Right lobe of liver (tissue), 6 donors: ENCODE measurements around the gene TCAIM. TPM values are rescaled to one million over a fixed set of nuclear protein-coding genes. Genes with fewer than 3 reads are reported as not detected.

Experiments used
- ATAC-seq, 4 donors: fragments of 200-7000 bp; cut with Tn5 transposase; one replicate each; pipeline ENCODE4 v1.9.1; 2020; ENCODE audit warnings: mild to moderate bottlenecking in 4 of 4, moderate library complexity in 4 of 4
- DNase-seq, 3 donors: peaks; one replicate each; pipeline ENCODE4 v3.0.0-alpha.2; 2020
- H3K27ac ChIP-seq, 3 donors: fragments of 200-600 bp; one replicate each; pipeline ENCODE4 v1.8.0; 2022
- H3K27me3 ChIP-seq, 2 donors: fragments of 200-600 bp; one replicate each; pipeline ENCODE4 v1.8.0; 2022
- H3K36me3 ChIP-seq, 4 donors: fragments of 200-600 bp; sonication (generic) in 1 of 4; one replicate each; pipeline versions ENCODE4 v1.5.1 to v1.8.0; 2017 to 2022; ENCODE audit warnings: control low read depth in 1 of 4
- H3K4me1 ChIP-seq, 4 donors: fragments of 200-600 bp; sonication (generic) in 1 of 4; one replicate each; pipeline versions ENCODE4 v1.5.1 to v1.8.0; 2017 to 2022; ENCODE audit warnings: control low read depth in 1 of 4
- H3K4me3 ChIP-seq, 3 donors: fragments of 200-600 bp; one replicate each; pipeline ENCODE4 v1.8.0; 2022
- H3K9me3 ChIP-seq, 4 donors: fragments of 200-600 bp; sonication (generic) in 1 of 4; one replicate each; pipeline versions ENCODE4 v1.5.1 to v1.8.0; 2017 to 2022; ENCODE audit warnings: control low read depth in 1 of 4
- POLR2A ChIP-seq: fragments of 450-650 bp; IDR thresholded peaks from one replicate; pipeline ENCODE4 v1.6.1; 2017; ENCODE audit warnings: antibody characterized with exemption, mild to moderate bottlenecking
- WGBS: methylation state at CpG from one replicate; pipeline ENCODE4 v1.1.6; 2018; ENCODE audit warnings: low coverage, low lambda C conversion rate; ENCODE audit not compliant: insufficient coverage; ENCODE audit errors: missing lambda C conversion rate; 5-methylcytosine and 5-hydroxymethylcytosine counted together
- intact Hi-C, 2 donors: fragments of 100-400 bp; cut with DNase I; formaldehyde crosslinking; loops; one replicate each; pipeline versions ENCODE4 v1.11.2 to v1.14.1; 2022
- total RNA-seq, 6 experiments: library from RNA; depleted of rRNA in 2 of 6; stranded (reverse); fragments of >200 nt in 2 of 6; fragmentation: NEBNext Ultra II Directional in 3 of 6; extraction: Animal tissue kit (Norgen Biotek cat#: 25700) in 3 of 6; gene quantifications; one replicate each; pipeline versions ENCODE4 v1.1.0 to v1.2.4, GENCODE V29; 2016 to 2023
- TF ChIP-seq, protein P1 (sequence below), 4 donors: fragments of 200-600 bp in 3 of 4; fragments of 450-650 bp in 1 of 4; IDR thresholded peaks; one replicate each; pipeline versions ENCODE4 v1.5.1 to v1.8.0; 2016 to 2022; ENCODE audit warnings: antibody characterized with exemption in 4 of 4, mild to moderate bottlenecking in 2 of 4
- donor health status: DM: no; HTN: yes; CAD: no.
- donor health status: DM: no; HTN: no; CAD: no.
- donor health status: DM: no; HTN: no; CAD: no.
- donor health status: DM: no; HTN: yes; CAD: no.
- donor health status: DM: no; HTN: yes; CAD: no.

The TCAIM gene
- total RNA-seq, 6 experiments from 2014 or later, result 37.8 to 46.4 (median 40.1) TPM

DNA sequence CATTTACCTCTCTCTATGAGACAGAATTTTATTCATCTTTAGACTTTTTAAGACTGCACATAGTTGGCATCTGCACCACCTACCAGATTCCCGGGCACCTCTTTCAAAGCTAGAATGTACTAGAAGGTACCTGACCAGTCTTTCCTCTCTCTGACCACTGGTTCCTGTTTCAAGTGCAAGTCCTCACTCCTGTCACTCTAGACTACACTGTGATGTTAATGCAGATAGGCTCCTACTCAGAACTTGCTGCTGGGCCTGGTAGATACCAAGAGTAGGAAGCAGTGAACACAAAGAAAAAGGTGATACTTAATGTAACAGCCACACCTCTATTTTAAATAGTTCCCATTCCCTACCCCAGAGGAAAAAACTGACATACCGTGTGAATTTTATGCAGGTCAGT lies 8.1 kb upstream of the TCAIM start:
- TF ChIP-seq POLR2A, result no peak
- TF ChIP-seq, protein P1, sequence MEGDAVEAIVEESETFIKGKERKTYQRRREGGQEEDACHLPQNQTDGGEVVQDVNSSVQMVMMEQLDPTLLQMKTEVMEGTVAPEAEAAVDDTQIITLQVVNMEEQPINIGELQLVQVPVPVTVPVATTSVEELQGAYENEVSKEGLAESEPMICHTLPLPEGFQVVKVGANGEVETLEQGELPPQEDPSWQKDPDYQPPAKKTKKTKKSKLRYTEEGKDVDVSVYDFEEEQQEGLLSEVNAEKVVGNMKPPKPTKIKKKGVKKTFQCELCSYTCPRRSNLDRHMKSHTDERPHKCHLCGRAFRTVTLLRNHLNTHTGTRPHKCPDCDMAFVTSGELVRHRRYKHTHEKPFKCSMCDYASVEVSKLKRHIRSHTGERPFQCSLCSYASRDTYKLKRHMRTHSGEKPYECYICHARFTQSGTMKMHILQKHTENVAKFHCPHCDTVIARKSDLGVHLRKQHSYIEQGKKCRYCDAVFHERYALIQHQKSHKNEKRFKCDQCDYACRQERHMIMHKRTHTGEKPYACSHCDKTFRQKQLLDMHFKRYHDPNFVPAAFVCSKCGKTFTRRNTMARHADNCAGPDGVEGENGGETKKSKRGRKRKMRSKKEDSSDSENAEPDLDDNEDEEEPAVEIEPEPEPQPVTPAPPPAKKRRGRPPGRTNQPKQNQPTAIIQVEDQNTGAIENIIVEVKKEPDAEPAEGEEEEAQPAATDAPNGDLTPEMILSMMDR (IDR thresholded peaks at IDR 0.05), result no peak
- intact Hi-C loops, result no loop called here
- H3K36me3 ChIP-seq, result no peaks in the 10 kb centered on the region
- DNase-seq, result no peak
- no peaks in the 10 kb centered on the region for H3K4me1 ChIP-seq
- no peak overlapping the region for H3K27ac ChIP-seq
- no peak for ATAC-seq
- no peak overlapping the region for H3K4me3 ChIP-seq
- WGBS, result 89% methylated on average over 2 of the region's 2 CpGs
- no peaks in the 10 kb centered on the region for H3K9me3 ChIP-seq
- H3K27me3 ChIP-seq, result no peaks in the 10 kb centered on the region

DNA sequence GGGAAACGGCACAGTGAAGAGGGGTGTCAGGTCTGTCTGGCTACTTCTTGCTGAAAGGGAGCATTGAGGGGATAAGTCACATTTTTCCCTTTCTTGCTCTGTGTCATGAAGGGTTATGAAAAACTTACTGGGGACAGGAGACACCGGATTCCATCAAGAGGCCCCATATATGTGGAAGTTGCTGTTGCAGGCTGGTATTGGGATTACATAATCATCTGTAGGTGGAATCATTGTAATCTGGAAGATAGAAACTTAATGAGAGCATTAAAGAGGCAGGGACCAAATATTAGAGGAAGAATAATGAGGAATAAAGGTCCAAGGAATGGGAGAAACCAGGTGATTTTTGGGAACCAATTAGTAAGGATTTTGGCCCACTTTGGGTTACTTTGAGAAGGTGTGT lies 4.2 kb upstream of the TCAIM start:
- H3K4me3 ChIP-seq, result no peak overlapping the region
- H3K27ac ChIP-seq, result no peak overlapping the region
- no peaks in the 10 kb centered on the region for H3K36me3 ChIP-seq
- DNase-seq (no peak), ATAC-seq (no peak)
- intact Hi-C loops, result no loop called here
- TF ChIP-seq POLR2A, result no peak
- TF ChIP-seq, protein P1 (IDR thresholded peaks at IDR 0.05), result no peak
- H3K9me3 ChIP-seq, result no peaks in the 10 kb centered on the region
- H3K4me1 ChIP-seq, result peaks cover 0 to 4% (median 0%) of the 10 kb centered on the region in 4 donors
- WGBS, result 77% methylated on average over 2 of the region's 2 CpGs
- H3K27me3 ChIP-seq, result no peaks in the 10 kb centered on the region

DNA sequence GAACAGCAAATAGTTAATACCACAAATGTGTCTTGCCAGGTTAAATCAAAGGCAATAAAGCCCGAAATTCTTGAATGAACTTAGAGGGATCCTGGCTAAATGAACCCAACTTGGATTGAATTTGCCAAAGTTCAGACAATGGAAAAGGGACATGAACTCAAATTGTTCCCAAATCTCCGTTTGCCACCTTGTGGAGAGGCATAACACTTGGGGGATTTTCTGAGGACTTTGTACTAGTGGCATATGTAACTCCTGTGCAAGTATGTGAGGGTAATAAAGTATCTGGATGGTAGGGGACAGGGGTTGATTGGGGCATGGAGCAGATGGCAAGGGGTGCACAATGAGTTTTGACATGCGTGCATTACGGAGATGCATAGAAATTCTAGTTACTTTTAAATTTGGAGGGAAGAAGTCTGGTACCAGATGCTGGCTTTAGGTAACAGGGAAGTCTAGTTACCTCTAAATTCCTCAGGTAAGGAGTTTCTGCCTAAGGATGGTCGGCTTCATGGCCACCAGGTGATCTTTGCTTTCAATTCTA lies 1.2 kb upstream of the TCAIM start:
- H3K36me3 ChIP-seq, result no peaks in the 10 kb centered on the region
- intact Hi-C loops, result no loop called here
- no peaks in the 10 kb centered on the region for H3K9me3 ChIP-seq
- peak overlapping the region; percentile 75 to 88 (median 84) for H3K4me3 ChIP-seq
- DNase-seq, result no peak
- peak overlapping the region; percentile 98 to 99 (median 98) for H3K27ac ChIP-seq
- H3K4me1 ChIP-seq, result peaks cover 0 to 26% (median 6%) of the 10 kb centered on the region in 4 donors
- no peak for TF ChIP-seq POLR2A
- TF ChIP-seq, protein P1 (IDR thresholded peaks at IDR 0.05), result peak in 1 of 4 donors; percentile 9
- WGBS, result 45% methylated on average over 5 of the region's 5 CpGs
- ATAC-seq, result no peak
- no peaks in the 10 kb centered on the region for H3K27me3 ChIP-seq

DNA sequence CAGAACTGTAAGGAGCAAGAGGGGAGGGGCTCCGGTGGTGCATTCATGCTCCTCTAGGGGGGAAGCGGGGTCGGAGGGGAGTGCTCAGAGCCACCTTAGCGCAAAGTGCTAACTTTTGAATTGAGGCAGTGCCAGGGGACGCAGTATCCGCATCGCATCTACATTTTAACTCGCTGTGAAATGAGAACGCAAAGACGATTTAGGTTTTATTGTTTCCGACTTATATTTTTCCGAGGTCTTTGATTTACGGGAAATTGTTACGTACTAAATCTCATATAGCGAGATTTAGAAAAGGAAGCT lies 212 bp downstream of the TCAIM start:
- Histone ChIP-seq H3K9me3 (no peaks in the 10 kb centered on the region), H3K4me3 (peak overlapping the region; percentile 75 to 88 (median 84)), H3K27ac (peak overlapping the region; percentile 98 to 99 (median 98)), H3K27me3 (no peaks in the 10 kb centered on the region), H3K4me1 (peaks cover 0 to 29% (median 6%) of the 10 kb centered on the region in 4 donors), H3K36me3 (no peaks in the 10 kb centered on the region)
- TF ChIP-seq, protein P1 (IDR thresholded peaks at IDR 0.05), result no peak
- peak; percentile 5 for TF ChIP-seq POLR2A
- intact Hi-C loops, result no loop called here
- ATAC-seq (no peak), DNase-seq (no peak)
- WGBS, result under 1% methylated on average over 15 of the region's 15 CpGs
